Smooth muscle cell of the brain vasculature (primary cell): ENCODE data around the gene MTRF1.
"Not testable (repeated sequence)": the region's sequence is repeated elsewhere in the genome, so short reads cannot be mapped to it uniquely, and the experiment has no call there.

Experiments
- DNase-seq: peaks from one replicate; pipeline ENCODE4 v3.0.0-alpha.2; 2012; ENCODE audit warnings: low read depth, low spot score

MTRF1 gene

GRCh38 chr13:41279156-41279555, 15.8 kb upstream of the MTRF1 start:
- DNase-seq: not testable (repeated sequence)

- no peak for DNase-seq
Measured at GRCh38 chr13:41276824-41277223, 13.4 kb upstream of the MTRF1 start.

DNA sequence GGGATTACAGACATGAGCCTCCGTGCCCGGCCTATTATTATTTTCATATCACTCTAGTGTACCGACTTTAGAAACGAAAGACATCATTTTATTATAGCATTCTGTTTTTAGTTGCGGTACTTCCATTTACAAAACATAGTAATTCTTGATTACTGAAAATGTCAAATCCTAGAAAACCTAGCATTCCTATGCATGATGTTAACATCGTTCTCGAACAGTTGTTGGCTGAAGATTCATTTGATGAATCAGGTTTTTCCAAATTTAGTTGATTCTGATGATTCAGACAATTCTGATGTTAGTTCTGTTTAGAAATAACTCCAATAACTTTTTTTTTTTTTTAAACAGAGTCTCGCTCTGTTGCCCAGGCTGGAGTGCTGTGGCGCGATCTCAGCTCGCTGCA, 11.5 kb upstream of the MTRF1 start:
- no peak for DNase-seq

DNA sequence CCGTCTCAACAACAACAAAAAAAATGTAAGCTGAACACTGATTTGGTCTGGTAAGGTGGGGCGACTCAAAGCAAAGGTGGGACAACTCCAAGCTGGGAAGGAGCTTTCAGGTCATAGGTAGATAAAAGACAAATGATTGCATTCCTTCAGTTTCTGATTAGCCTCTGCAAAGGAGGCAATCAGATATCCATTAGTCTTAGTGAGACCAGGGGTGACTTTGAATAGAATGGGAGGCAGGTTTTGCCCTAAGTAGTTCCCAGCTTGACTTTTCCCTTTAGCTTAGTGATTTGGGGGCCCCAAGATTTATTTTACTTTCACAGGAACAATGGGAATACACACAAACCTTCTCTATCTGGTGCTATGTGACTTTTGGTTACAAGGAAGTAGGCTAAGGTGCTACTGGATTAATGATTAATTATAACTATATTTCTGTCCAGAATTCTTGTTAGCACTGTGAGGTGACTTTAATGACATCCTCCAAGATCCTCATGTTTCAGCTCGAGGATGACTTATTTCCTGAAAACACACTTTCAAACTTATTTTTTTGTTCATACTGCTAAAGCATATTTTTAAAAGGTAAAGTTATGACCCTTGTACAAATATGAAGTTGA, 10.6 kb upstream of the MTRF1 start:
- DNase-seq: no peak

DNA sequence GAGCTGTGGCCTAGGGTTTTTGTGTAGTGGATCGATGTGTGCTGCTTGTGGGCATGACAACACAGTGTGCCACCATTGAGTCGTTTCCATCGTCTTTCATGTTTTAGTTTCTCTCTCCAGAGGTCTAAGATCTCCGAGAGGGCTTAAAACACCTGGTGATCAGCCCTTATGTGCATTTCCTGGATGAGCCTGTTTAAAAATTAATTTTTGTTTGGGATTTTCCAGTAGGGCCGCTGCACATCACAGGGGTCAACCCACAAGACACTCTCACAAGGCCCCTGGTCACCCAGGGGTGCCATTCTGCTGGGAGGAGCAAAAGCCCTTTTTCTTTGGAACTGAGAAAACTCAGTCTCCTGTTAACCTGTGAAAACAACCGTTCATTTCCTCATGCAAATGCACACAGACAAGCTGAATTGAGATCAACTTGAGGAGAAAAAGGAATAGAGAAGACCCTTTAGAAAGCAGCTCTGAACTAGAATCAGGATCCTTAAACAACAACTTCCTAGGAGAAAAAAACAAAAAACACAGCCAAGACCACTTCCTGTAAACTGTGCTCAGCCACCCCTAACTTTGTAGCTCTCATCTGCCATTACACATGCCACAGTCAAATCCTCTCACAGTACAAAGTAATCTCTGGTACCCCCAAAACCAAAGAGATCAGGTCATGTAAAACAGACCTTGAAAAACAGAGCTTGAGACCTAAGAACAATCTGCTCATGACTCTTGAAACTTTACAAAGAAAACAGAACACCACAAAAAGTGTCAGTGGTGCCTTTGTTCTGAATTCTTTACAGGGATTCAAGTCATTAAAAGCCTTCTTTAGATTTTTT, 8.3 kb upstream of the MTRF1 start:
- DNase-seq: no peak

- DNase-seq: no peak
Measured at GRCh38 chr13:41268764-41269163, 5.4 kb upstream of the MTRF1 start.

DNA sequence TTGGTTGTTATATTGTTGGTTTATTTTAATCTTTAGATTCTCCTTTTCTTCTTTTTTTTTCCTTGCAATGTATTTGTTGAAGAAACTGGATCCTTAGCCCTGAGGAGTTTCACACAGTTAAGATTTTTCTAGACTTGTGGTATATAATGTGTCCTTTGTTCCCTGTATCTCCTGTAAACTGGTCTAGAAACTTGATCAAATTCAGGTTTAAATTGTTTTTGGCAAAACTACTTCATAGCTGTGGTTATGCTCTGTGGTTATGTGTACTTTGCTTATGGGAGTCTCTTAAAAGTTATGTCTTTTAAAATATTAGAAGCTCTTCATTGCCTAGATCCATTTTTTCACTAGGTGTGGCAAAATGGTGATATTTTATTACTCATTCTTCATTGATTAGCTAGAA, 3.7 kb upstream of the MTRF1 start:
- no peak for DNase-seq

DNA sequence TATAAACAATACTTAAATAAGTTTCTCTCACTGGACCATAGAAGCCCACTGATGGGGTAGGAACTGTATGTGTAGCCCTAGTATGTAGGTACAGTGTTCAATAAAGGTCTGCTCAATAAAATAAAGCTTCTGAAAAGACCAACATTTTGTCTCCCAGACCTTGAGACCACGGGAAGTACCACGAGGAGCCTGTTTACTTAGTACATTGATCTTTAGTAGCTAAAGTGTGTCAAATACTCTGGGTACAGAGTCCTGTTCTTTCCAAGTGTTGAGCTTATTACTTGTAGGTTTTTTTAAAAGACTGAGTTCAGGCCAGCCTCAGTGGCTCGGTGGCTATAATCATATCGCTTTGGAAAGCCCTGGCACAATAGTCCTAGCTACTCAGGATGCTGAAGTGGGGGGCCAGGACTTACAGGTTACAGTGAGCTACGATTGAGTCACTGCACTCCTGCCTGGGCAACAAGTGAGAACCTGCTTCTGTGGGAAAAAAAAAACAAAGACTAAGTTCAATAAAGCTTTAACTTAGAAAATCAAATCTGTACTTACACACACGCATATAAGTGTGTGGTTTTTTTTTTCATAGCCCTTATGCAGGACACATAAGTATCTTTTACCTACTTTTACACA, 3.4 kb downstream of the MTRF1 start:
- no peak for DNase-seq

GRCh38 chr13:41257535-41257934, 5.8 kb downstream of the MTRF1 start:
- no peak for DNase-seq

- DNase-seq: no peak
Measured at GRCh38 chr13:41254902-41255301, 8.5 kb downstream of the MTRF1 start.

DNA sequence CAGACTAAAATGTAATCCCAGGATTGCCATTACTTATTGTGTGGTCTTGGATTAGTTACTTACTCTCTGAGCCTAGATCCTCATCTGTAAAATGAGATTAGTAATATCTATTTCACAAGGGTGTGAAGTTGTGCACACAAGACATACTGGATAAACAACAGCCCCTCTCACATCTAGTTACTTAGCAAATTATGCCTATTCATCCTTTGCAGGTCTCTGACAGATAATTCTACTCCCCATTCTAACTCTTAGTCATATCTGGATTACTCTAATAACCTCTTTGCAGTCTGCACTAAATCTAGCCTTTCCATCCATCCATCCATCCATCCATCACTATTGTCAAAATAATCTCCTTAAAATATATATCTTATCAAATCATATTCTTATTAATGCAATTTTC, 12.4 kb downstream of the MTRF1 start:
- DNase-seq: no peak

GRCh38 chr13:41246969-41247680, 16.3 kb downstream of the MTRF1 start:
- DNase-seq: no peak

GRCh38 chr13:41244556-41244955, 18.8 kb downstream of the MTRF1 start:
- no peak for DNase-seq

GRCh38 chr13:41241626-41242025, 21.8 kb downstream of the MTRF1 start:
- no peak for DNase-seq

GRCh38 chr13:41236369-41236768, 27.0 kb downstream of the MTRF1 start:
- no peak for DNase-seq

GRCh38 chr13:41232578-41233480, 30.5 kb downstream of the MTRF1 start:
- no peak for DNase-seq

GRCh38 chr13:41231786-41232185, 31.6 kb downstream of the MTRF1 start:
- no peak for DNase-seq

DNA sequence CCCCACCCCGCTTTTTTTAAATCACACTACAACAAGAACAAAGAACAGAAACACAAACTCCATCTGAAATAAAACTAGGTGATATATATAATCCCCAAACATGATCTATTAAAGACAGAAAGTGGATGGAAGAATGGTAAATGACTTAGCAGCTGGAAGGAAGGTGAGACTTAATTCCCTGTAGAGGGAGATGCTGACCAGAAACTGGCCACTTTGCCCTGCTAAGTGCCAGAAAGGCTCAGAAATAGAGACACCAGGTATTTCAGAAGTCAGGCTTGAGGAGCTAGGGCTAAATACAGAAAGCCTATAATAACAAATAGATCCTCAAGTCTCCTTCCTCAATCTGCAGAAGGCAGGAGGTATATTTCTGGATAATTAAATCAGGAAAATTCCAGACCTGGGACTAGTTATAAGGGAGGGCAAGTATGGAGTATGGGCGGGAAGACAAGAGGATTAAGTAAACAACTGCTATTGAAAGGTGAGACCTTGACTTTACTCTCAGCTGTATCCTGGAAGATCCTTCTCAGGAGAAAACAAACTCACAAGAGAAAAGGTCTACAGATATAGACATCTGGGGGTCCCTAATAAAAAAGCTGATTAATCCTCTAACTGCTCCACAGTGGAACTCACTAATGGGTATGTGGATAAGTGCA, 32.2 kb downstream of the MTRF1 start:
- DNase-seq: no peak

DNA sequence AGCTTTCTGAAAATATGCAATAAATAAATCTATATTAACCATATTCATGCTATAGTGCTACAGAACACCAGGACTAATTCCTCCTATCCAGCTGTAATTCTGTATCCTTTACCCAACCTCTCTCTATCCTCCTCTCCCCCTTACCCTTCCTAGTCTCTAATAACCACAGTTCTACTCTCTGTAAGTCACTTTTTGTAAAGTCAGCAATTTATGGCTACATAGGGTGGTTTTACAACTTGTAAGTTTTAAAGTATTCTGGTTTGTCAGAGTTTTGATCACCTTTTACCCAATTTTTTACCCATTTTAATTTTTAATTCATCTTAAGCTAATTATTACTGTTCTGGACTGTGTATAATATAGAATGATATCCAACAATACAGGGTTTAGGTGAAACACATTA, 34.0 kb downstream of the MTRF1 start:
- DNase-seq: no peak
